NOMO-1 treated with dmso at 0.1 percent for 144 hours (cell line): ENCODE data around the gene PCSK9.
"Not testable (repeated sequence)": the region's sequence is repeated elsewhere in the genome, so short reads cannot be mapped to it uniquely, and the experiment has no call there.

Experiments used
- DNase-seq: peaks from one replicate; lab custom pipeline; 2025; ENCODE audit not compliant: unreplicated experiment; lab: John Stamatoyannopoulos, UW

Gene PCSK9

GRCh38 chr1:55073187-55073916 is 34.0 kb downstream of the PCSK9 start:
- DNase-seq: no peak

GRCh38 chr1:55074455-55074854 is 35.1 kb downstream of the PCSK9 start:
- DNase-seq: no peak

- no peak for DNase-seq
Observed at GRCh38 chr1:55076356-55076755, 37.0 kb downstream of the PCSK9 start.

GRCh38 chr1:55078470-55078869 is 39.1 kb downstream of the PCSK9 start:
- no peak for DNase-seq

GRCh38 chr1:55079651-55080050 is 40.3 kb downstream of the PCSK9 start:
- DNase-seq: no peak

GRCh38 chr1:55081188-55081904 is 42.0 kb downstream of the PCSK9 start:
- DNase-seq: no peak

GRCh38 chr1:55081905-55082296 is 42.6 kb downstream of the PCSK9 start:
- DNase-seq: no peak

GRCh38 chr1:55084257-55084656 is 44.9 kb downstream of the PCSK9 start:
- no peak for DNase-seq

GRCh38 chr1:55087439-55087838 is 48.1 kb downstream of the PCSK9 start:
- DNase-seq: no peak

- no peak for DNase-seq
Observed at GRCh38 chr1:55088413-55088812, 49.1 kb downstream of the PCSK9 start.

- no peak for DNase-seq
Observed at GRCh38 chr1:55089683-55090082, 50.3 kb downstream of the PCSK9 start.

GRCh38 chr1:55092475-55092874 is 53.1 kb downstream of the PCSK9 start:
- no peak for DNase-seq

- DNase-seq: no peak
Observed at GRCh38 chr1:55095095-55095494, 55.7 kb downstream of the PCSK9 start.

- DNase-seq: no peak
Observed at GRCh38 chr1:55103891-55104290, 64.5 kb downstream of the PCSK9 start.

- DNase-seq: no peak
Observed at GRCh38 chr1:55107101-55107500, 67.8 kb downstream of the PCSK9 start.

- DNase-seq: not testable (repeated sequence)
Observed at GRCh38 chr1:55109005-55109404, 69.7 kb downstream of the PCSK9 start.
